ENCODE data around the gene LRP1B.

- no peak for TF ChIP-seq EZH2phosphoT487 (IDR thresholded peaks at IDR 0.05; ENCODE audit: insufficient read depth, low read depth)
- TF ChIP-seq EZH2 (IDR thresholded peaks at IDR 0.05; ENCODE audit: insufficient read depth, poor library complexity, severe bottlenecking): no peak
Observed at GRCh38 chr2:142058149-142058548, 72.7 kb downstream of the LRP1B start.
